HG03439 (cell line): ENCODE data around the gene ASGR2.
A peak's percentile ranks its signal among the peaks of the same experiment; 100 is the strongest.
"Not testable (repeated sequence)": the region's sequence is repeated elsewhere in the genome, so short reads cannot be mapped to it uniquely, and the experiment has no call there.

Experiments used
- ATAC-seq: cut with Tn5 transposase; IDR thresholded peaks from one replicate; pipeline ENCODE4 v1.9.1; 2021; ENCODE audit warnings: mild to moderate bottlenecking, moderate library complexity; ENCODE audit not compliant: unreplicated experiment

The ASGR2 gene, protein sequence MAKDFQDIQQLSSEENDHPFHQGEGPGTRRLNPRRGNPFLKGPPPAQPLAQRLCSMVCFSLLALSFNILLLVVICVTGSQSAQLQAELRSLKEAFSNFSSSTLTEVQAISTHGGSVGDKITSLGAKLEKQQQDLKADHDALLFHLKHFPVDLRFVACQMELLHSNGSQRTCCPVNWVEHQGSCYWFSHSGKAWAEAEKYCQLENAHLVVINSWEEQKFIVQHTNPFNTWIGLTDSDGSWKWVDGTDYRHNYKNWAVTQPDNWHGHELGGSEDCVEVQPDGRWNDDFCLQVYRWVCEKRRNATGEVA

GRCh38 chr17:7114241-7114874 is at the start of gene ASGR2:
Gene ASGR2, minus strand, starts transcription at chr17:7114822. Its CDS starts 582 bp downstream, at chr17:7114240.
- ATAC-seq, result no peak

GRCh38 chr17:7159571-7159970 is 44.9 kb upstream of the ASGR2 start:
- ATAC-seq, result not testable (repeated sequence)

- not testable (repeated sequence) for ATAC-seq
Measured at GRCh38 chr17:7158424-7158823, 43.8 kb upstream of the ASGR2 start.

DNA sequence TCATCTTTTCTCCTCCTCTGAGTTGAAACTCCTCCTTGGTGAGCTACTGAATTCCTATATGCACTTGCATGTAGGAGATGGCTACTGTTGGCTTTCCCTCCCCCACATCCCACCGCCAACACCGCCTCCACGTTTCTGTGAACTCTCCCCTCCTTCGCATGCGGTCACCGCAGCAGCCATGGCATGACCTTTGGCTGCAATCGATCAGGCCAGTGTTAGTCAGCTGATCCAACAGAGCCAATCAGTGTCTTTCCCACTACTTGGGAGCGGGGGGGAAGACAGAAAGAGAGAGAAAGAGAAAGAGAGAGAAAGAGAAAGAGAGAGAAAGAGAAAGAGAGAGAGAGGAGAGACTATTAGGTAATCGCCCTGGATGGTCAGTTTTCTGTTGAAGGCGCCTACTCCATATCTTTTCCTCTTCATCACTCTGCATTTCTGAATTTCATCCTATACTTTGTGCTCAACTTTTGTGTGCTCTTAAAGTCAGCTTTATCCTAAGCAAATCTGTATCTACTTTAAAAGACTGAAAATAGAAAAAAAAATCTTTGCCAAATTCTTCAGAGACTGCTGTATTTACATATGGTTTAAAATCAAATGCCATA is 41.8 kb upstream of the ASGR2 start:
- ATAC-seq, result no peak

DNA sequence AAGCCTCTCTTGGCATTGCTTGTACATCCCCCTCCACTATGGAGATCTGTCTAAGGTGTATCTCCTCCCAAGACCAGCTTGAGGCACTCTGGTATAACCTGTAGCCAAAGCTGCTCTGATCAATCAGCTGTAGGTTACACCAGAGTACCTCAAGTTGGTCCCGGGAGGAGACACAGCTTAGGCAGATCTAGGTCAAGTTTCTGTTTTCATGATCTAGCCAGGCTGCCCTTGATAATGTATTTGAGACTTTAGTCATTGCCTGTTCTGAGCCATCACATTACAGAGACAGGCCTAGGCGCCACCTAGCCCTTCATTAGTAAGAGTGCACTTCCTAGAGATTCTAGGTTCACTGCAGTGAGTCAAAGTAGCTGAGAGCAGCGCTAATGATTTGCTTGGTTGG is 33.1 kb upstream of the ASGR2 start:
- ATAC-seq, result no peak

DNA sequence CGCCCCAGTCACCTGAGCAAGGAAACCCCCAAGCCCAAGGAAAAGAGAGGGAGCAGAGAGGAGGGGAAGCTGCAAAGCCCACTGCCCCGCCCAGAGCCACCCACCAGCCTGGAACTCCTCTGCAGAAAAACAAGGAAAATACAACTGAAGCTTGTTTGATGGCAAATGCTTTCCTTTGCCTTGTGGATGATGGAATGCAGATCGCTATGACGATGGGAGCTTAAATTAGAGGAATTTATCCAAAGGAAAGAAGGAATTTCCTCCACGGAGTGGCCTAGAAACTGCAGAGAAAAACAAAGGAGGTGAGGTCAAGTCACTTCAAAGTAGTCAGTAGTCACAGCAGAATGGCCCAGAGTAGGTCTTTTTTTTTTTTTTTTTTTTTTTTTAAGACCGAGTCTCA is 31.5 kb upstream of the ASGR2 start:
- ATAC-seq, result no peak

DNA sequence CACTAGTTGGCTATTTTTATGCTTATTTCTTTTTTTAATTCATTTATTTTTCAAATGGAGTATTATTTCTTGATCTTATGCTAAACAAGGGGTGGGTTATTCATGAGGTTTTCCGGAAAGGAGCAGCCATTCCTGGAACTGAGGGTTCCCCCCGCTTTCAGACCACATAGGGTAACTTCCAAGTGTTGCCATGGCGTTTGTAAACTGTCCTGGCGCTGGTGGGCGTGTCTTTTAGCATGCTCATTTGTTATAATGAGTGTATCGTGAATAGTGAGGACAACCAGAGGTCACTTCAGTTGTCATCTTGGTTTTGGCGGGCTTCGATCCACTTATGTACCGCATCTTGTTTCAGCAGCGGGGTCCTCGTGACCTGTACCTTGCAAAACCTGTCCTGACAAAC is 29.6 kb upstream of the ASGR2 start:
- ATAC-seq, result no peak

- ATAC-seq, result no peak
Measured at GRCh38 chr17:7141824-7142223, 27.2 kb upstream of the ASGR2 start.

GRCh38 chr17:7139400-7139799 is 24.8 kb upstream of the ASGR2 start:
- ATAC-seq, result no peak

GRCh38 chr17:7138800-7139381 is 24.3 kb upstream of the ASGR2 start:
- ATAC-seq, result no peak

- no peak for ATAC-seq
Measured at GRCh38 chr17:7137171-7137943, 22.7 kb upstream of the ASGR2 start.

- ATAC-seq, result no peak
Measured at GRCh38 chr17:7136266-7136877, 21.8 kb upstream of the ASGR2 start.

- no peak for ATAC-seq
Measured at GRCh38 chr17:7133916-7134315, 19.3 kb upstream of the ASGR2 start.

DNA sequence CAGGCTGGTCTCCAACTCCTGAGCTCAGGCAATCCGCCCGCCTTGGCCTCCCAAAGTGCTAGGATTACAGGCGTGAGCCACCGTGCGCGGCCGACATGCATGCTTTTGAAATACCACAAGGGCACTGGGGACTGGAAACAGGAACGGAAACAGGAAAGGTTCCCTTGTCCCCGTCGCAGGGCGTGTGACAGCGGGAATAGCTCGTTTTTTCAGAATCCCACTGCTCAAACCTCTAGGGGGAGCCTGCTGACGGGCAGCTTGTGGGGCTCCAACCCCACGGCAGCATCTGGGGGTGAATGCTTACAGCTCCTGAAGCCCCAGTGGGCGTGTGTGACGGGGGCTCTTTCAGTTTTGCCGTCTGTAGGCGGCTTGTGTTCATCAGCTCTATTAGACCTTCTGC is 18.8 kb upstream of the ASGR2 start:
- no peak for ATAC-seq

- peak; percentile 66 for ATAC-seq
Measured at GRCh38 chr17:7132511-7133094, 18.0 kb upstream of the ASGR2 start.

DNA sequence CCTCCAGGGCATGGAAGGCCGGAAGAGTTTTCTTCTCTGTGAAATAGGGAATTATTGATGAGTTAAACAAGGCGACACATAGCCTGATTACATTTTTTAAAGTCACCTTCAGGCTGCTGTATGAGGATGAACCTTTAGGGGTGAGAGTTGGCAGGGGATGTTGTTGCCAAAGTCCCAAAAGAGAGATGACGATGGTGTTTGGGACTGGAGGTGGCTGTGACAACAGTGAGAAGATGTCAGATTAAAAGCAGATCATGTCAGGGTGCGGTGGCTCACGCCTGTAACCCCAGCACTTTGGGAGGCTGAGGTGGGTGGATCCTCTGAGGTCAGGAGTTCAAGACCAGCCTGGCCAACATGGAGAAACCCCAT is 16.8 kb upstream of the ASGR2 start:
- no peak for ATAC-seq

- ATAC-seq, result no peak
Measured at GRCh38 chr17:7130621-7131422, 16.2 kb upstream of the ASGR2 start.

- no peak for ATAC-seq
Measured at GRCh38 chr17:7129311-7129710, 14.7 kb upstream of the ASGR2 start.

DNA sequence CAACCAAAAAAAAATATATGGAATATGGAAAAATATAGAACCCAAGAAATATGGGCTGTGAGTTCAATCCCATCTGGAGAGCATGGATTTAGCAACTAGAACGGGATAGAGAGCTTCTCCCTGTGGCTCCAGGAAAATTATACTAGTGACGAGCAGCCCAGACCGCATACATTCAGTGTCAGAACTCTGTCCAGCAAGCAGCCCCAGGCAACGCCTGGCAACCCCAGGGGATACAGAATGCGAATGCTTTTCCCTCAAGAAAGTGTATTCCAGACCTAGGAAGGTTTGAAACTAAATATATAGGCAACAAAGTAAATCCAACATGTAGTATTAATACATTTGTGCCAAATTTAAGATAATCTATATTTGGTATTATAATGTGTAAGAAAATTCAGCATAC is 13.5 kb upstream of the ASGR2 start:
- ATAC-seq, result no peak

GRCh38 chr17:7127501-7127900 is 12.9 kb upstream of the ASGR2 start:
- ATAC-seq, result not testable (repeated sequence)
